Erythroblast (primary cell): ENCODE measurements around the gene BMAL1.

Experiments
- GATA1 ChIP-seq: IDR thresholded peaks from 2 replicates; pipeline ENCODE4 v1.6.1; 2011; ENCODE audit warnings: low read depth, mild to moderate bottlenecking, control low read depth, low read length, moderate library complexity
- POLR2A ChIP-seq: IDR thresholded peaks from 2 replicates; pipeline ENCODE4 v1.6.1; 2011; ENCODE audit warnings: mild to moderate bottlenecking, low read length

GRCh38 chr11:13364388-13364787 is 86.8 kb downstream of the BMAL1 start:
- TF ChIP-seq POLR2A (no peak), GATA1 (no peak)
